K562 (cell line): ENCODE results near the gene IGFALS. TPM values are rescaled to one million over a fixed set of nuclear protein-coding genes. Genes with fewer than 3 reads are reported as not detected.

Experiments
- ATAC-seq: fragments of 200-7000 bp; cut with Tn5 transposase; 3 replicates; pipeline ENCODE4 v1.9.1; 2020; ENCODE audit warnings: moderate library complexity
- BruUV-seq: library from RNA; stranded (reverse); fragments of 400-500 nt; replicated peaks from 2 replicates; lab custom pipeline; 2021; lab: Mats Ljungman, UMichigan
- CTCF ChIA-PET: fragments of 300-600 bp; formaldehyde crosslinking; extraction: SDS; loops from one replicate; lab custom pipeline; 2021; ENCODE audit warnings: low intra/inter-chr PET ratio; lab: Yijun Ruan, JAX
- POLR2A ChIA-PET: fragments of 300-600, 350-650 bp; sonication (Branson Sonifier 250); formaldehyde crosslinking; extraction: SDS; loops from one replicate; lab custom pipeline; 2021; ENCODE audit warnings: antibody characterized with exemption, inconsistent platforms; lab: Yijun Ruan, JAX
- DNase-seq, 4 experiments: peaks; one replicate each; pipeline versions ENCODE4 v3.0.0 to v3.0.0-alpha.2; 2011 to 2018; ENCODE audit warnings: low spot score in 3 of 4, mixed read lengths in 3 of 4; ENCODE audit errors: extremely low read depth in 1 of 4
- FAIRE-seq: peaks from 2 replicates; lab custom pipeline; 2011; peaks lifted over from hg19 to GRCh38; lab: Jason Lieb, UNC
- H2AFZ ChIP-seq: 2 replicates; pipeline ENCODE4 v1.6.0; 2011; ENCODE audit warnings: low read depth, low read length, control low read depth, inconsistent platforms
- H3K27ac ChIP-seq: fragments of 200-600 bp; 3 replicates; pipeline ENCODE4 v1.8.0; 2011; ENCODE audit warnings: low read depth, mild to moderate bottlenecking, control low read depth, inconsistent platforms, low read length, moderate library complexity, mixed read lengths; ENCODE audit errors: extremely low read depth
- H3K27me3 ChIP-seq, 2 experiments: fragments of 300-600 bp in 1 of 2; 2 replicates in 1 of 2; 3 replicates in 1 of 2; pipeline versions ENCODE4 v1.6.0 to v1.8.0; 2011; ENCODE audit warnings: inconsistent platforms in 2 of 2, low read length in 2 of 2, mild to moderate bottlenecking in 1 of 2, mixed read lengths in 1 of 2, moderate library complexity in 1 of 2; ENCODE audit not compliant: control insufficient read depth in 2 of 2, insufficient read depth in 2 of 2
- H3K36me3 ChIP-seq: fragments of 300-600 bp; 3 replicates; pipeline ENCODE4 v1.8.0; 2011; ENCODE audit warnings: mild to moderate bottlenecking, low read length, inconsistent platforms; ENCODE audit not compliant: control insufficient read depth, insufficient read depth
- H3K4me1 ChIP-seq, 2 experiments: fragments of 200-600 bp in 1 of 2; replicated peaks in 1 of 2; 2 replicates in 1 of 2; 3 replicates in 1 of 2; pipeline versions ENCODE4 v1.5.1 to v1.8.0; 2011; ENCODE audit warnings: inconsistent platforms in 2 of 2, low read length in 2 of 2, mild to moderate bottlenecking in 1 of 2, mixed read lengths in 1 of 2, moderate library complexity in 1 of 2; ENCODE audit not compliant: control insufficient read depth in 2 of 2, insufficient read depth in 2 of 2
- H3K4me2 ChIP-seq: 2 replicates; pipeline ENCODE4 v1.6.1; 2011; ENCODE audit warnings: low read length, control low read depth, inconsistent platforms, mixed read lengths; ENCODE audit not compliant: insufficient read depth
- H3K4me3 ChIP-seq: fragments of 200-600 bp; sonication (generic), shearing (Covaris generic); 2 replicates; pipeline ENCODE4 v1.5.1; 2016; ENCODE audit warnings: control low read depth, inconsistent platforms
- H3K79me2 ChIP-seq: fragments of 200-600 bp; 3 replicates; pipeline ENCODE4 v1.8.0; 2011; ENCODE audit warnings: low read length, inconsistent platforms; ENCODE audit not compliant: control insufficient read depth, insufficient read depth
- H3K9ac ChIP-seq, 2 experiments: 2 replicates each; pipeline versions ENCODE4 v1.6.0 to v1.6.1; 2011; ENCODE audit warnings: low read depth in 2 of 2, low read length in 2 of 2, control low read depth in 1 of 2, inconsistent platforms in 1 of 2, mild to moderate bottlenecking in 1 of 2, mixed read lengths in 1 of 2; ENCODE audit not compliant: insufficient read depth in 1 of 2
- H3K9me1 ChIP-seq: one replicate; pipeline ENCODE4 v1.6.0; 2011; ENCODE audit warnings: inconsistent platforms, mild to moderate bottlenecking, low read length, moderate library complexity; ENCODE audit not compliant: control insufficient read depth, insufficient read depth
- H3K9me3 ChIP-seq: replicated peaks from 2 replicates; pipeline ENCODE4 v1.5.1; 2011; ENCODE audit warnings: low read depth, low read length, inconsistent platforms; ENCODE audit not compliant: control insufficient read depth, insufficient read depth
- H4K20me1 ChIP-seq: replicated peaks from 2 replicates; pipeline ENCODE4 v1.6.1; 2011; ENCODE audit warnings: low read length, inconsistent platforms, mixed read lengths; ENCODE audit not compliant: control insufficient read depth, insufficient read depth
- EZH2 ChIP-seq: IDR thresholded peaks from 2 replicates; pipeline ENCODE4 v1.6.1; 2012; ENCODE audit warnings: low read depth, mild to moderate bottlenecking, inconsistent platforms, low read length, borderline replicate concordance
- POLR2G ChIP-seq: fragments of 200-400 bp; formaldehyde crosslinking; IDR thresholded peaks from 2 replicates; pipeline ENCODE4 v1.6.1; 2017; ENCODE audit warnings: low read depth, mild to moderate bottlenecking, antibody characterized with exemption, low read length, moderate library complexity
- ZNF224 ChIP-seq: sonication (generic); formaldehyde crosslinking; IDR thresholded peaks from 2 replicates; pipeline ENCODE4 v1.8.0; 2022; ENCODE audit warnings: mild to moderate bottlenecking, missing genetic modification reagents
- WGBS: fragments of 100-300 bp; shearing (Covaris generic); methylation state at CpG from one replicate; pipeline ENCODE4 v1.1.6; 2016; ENCODE audit warnings: low coverage, mixed read lengths; ENCODE audit not compliant: insufficient coverage; ENCODE audit errors: missing lambda C conversion rate; 5-methylcytosine and 5-hydroxymethylcytosine counted together
- in situ Hi-C: fragments of 300-500 bp; cut with MboI; formaldehyde crosslinking; loops from 4 replicates; pipeline ENCODE4 v1.15.0; 2018; ENCODE audit warnings: inconsistent platforms, mixed read lengths
- intact Hi-C: fragments of 100-400 bp; cut with micrococcal nuclease; formaldehyde crosslinking; loops from 2 replicates; pipeline ENCODE4 v1.14.2; 2022
- polyA plus RNA-seq, 8 experiments: library from polyadenylated mRNA; depleted of rRNA in 4 of 8; stranded (reverse) in 5 of 8; unstranded in 3 of 8; fragments of >200 nt; fragmentation: Nextera tagmentation in 2 of 8; fragmentation: Illumina TruSeq in 1 of 8; extraction: Ambion mirVana in 2 of 8; extraction: Trizol in 1 of 8; gene quantifications; 2 replicates each; pipeline versions ENCODE4 v1.2.1 to v1.2.3, GENCODE V29; 2011 to 2014; ENCODE audit warnings: inconsistent platforms in 1 of 8, missing spikeins in 1 of 8
- total RNA-seq, 7 experiments: library from RNA; depleted of rRNA in 6 of 7; stranded (reverse); fragments of >200 nt in 6 of 7; fragmentation: Illumina TruSeq in 2 of 7; extraction: Trizol in 2 of 7; gene quantifications; 2 replicates each; pipeline versions ENCODE4 v1.2.1 to v1.2.3, GENCODE V29; 2011 to 2021; ENCODE audit warnings: low replicate concordance in 1 of 7

Gene IGFALS
- total and polyA plus RNA-seq, 9 of the 15 experiments (the other 6 are each of a cell fraction or from before 2014, with no cell fraction given) = not detected

DNA sequence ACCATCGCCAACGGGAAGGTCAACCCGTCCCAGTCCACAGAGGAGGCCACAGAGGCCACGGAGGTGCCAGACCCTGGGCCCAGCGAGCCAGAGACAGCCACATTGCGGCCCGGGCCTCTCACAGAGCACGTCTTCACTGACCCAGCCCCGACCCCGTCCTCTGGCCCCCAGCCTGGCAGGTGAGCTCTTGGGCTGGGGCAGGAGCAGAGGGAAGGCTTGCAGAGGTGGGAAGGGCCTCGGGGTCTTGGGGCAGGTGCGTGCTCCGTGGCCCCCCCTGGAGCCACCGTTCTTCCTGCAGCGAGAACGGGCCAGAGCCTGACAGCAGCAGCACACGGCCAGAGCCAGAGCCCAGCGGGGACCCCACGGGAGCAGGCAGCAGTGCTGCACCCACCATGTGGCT is 27.3 kb downstream of the IGFALS start:
- POLR2A ChIA-PET = interaction anchor here (0.7 to 0.8 kb wide), 2 partner anchors 7 to 14 kb away, joined by 3 to 4 read pairs; no protein-coding TSS in a partner anchor
- 95% methylated on average over 10 of the region's 19 CpGs for WGBS
- Histone ChIP-seq H3K27ac (no peak overlapping the region), H3K4me1 (peaks cover 16 to 92% of the 10 kb centered on the region in 2 experiments; a peak in 4 of 5 replicates), H3K27me3 (no peaks in the 10 kb centered on the region)
- in situ Hi-C loops = no loop called here
- TF ChIP-seq POLR2G (peak; percentile 15; the same call in 1 of the 2 replicates), ZNF224 (no peak)
- TF ChIP-seq, all 486 proteins: peak for 1
- Histone ChIP-seq H3K79me2 (peaks cover 14% of the 10 kb centered on the region), H3K9me3 (no peaks in the 10 kb centered on the region), H4K20me1 (0 out of 2 replicates have a peak, but pooled peaks cover 4% of the 10 kb centered on the region), H3K36me3 (peaks cover 87% of the 10 kb centered on the region; the same call in 2 of the 3 replicates), H2AFZ (no peak overlapping the region), H3K9ac (no peak overlapping the region), H3K4me2 (no peak overlapping the region), H3K9me1 (no peaks in the 10 kb centered on the region), H3K4me3 (no peak overlapping the region)
- ATAC-seq (no peak), DNase-seq (no peak), FAIRE-seq (no peak)
- CTCF ChIA-PET = no interaction called here
- intact Hi-C loops = no loop called here
- BruUV-seq = no TSS peak

DNA sequence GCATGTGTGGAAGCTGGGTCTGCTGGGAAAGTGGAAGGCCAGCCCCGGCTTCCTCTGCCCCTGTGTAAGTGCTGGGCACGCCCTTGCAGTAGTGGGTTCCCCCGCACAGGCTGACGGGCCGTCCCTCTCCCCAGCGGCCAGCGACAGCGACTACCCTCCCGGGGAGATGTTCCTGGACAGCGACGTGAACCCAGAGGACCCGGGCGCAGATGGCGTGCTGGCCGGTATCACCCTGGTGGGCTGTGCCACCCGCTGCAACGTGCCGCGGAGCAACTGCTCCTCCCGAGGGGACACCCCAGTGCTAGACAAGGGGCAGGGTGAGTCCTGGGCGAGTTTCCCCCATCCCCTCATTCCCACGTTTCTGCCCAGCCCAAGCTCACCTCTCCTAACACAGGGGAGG is 27.7 kb downstream of the IGFALS start:
- H3K4me3 ChIP-seq = no peak overlapping the region
- intact Hi-C loops = no loop called here
- no peak overlapping the region for H2AFZ ChIP-seq

More for the DNA sequence above, 27.7 kb downstream of the IGFALS start:
- peaks cover 10% of the 10 kb centered on the region for H3K79me2 ChIP-seq
- no TSS peak for BruUV-seq
- no peaks in the 10 kb centered on the region for H3K9me1 ChIP-seq
- H3K9ac ChIP-seq = no peak overlapping the region
- no peaks in the 10 kb centered on the region for H3K9me3 ChIP-seq
- ChIA-PET POLR2A (interaction anchor here (0.8 to 1.5 kb wide), 3 partner anchors 8 to 43 kb away, joined by 3 to 4 read pairs (median 4); partner anchors contain the start of gene NUBP2), CTCF (no interaction called here)
- peaks cover 16 to 90% of the 10 kb centered on the region in 2 experiments; a peak in 4 of 5 replicates for H3K4me1 ChIP-seq
- TF ChIP-seq EZH2 (no peak), POLR2G (peak; percentile 48; the same call in 1 of the 2 replicates)
- H3K27ac ChIP-seq = no peak overlapping the region
- 0 out of 2 replicates have a peak, but pooled peaks cover 4% of the 10 kb centered on the region for H4K20me1 ChIP-seq
- no peaks in the 10 kb centered on the region for H3K27me3 ChIP-seq
- WGBS = 86% methylated on average over 8 of the region's 22 CpGs
- ATAC-seq (no peak), DNase-seq (no peak), FAIRE-seq (no peak)
- peaks cover 87% of the 10 kb centered on the region; the same call in 2 of the 3 replicates for H3K36me3 ChIP-seq
- in situ Hi-C loops = no loop called here
- H3K4me2 ChIP-seq = no peak overlapping the region
